ENCODE data around the gene SNX27.
"Not testable (repeated sequence)": the region's sequence is repeated elsewhere in the genome, so short reads cannot be mapped to it uniquely, and the experiment has no call there.

SNX27 gene

DNA sequence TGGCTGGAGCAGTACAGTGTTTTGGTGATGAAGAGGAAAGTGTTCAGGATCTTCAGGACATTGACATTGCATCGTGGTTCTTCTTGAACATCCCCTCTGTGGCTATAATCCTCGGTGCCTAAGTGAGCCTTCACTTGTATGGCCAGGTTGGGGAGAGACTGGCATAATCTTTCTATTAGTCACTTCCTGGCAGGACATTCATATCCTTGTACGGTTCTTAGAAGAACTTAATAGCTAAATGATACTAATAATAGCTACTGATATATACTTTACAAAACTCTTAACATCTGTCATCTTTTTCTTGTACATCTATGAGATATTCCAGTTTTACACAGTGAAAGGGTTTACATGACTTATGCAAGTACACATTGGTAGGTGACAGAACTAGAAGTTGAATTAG is 69.0 kb downstream of the SNX27 start:
- peak; percentile 86 for DNase-seq (ENCODE audit: low read depth)

DNA sequence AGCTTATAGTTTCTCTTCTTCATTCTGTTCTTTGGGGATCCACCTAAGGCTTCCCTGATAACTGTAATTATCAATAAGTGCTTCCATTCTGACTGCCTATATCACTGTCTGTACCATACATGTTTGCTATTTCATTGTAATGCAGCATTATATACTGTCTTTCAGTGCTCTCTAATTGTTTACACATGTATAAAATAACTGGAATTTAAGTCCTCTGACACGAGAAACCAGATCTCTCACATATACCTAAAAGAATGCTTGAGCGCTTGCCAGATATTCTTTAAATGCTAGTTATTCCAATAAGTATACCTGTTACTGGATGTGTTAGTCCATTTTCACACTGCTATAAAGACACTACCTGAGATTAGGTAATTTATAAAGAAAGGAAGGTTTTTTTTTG is 70.1 kb downstream of the SNX27 start:
- no peak for DNase-seq (ENCODE audit: low read depth)
- TF ChIP-seq, protein P1, sequence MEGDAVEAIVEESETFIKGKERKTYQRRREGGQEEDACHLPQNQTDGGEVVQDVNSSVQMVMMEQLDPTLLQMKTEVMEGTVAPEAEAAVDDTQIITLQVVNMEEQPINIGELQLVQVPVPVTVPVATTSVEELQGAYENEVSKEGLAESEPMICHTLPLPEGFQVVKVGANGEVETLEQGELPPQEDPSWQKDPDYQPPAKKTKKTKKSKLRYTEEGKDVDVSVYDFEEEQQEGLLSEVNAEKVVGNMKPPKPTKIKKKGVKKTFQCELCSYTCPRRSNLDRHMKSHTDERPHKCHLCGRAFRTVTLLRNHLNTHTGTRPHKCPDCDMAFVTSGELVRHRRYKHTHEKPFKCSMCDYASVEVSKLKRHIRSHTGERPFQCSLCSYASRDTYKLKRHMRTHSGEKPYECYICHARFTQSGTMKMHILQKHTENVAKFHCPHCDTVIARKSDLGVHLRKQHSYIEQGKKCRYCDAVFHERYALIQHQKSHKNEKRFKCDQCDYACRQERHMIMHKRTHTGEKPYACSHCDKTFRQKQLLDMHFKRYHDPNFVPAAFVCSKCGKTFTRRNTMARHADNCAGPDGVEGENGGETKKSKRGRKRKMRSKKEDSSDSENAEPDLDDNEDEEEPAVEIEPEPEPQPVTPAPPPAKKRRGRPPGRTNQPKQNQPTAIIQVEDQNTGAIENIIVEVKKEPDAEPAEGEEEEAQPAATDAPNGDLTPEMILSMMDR (IDR thresholded peaks at IDR 0.05; ENCODE audit: insufficient read depth, low read depth, low read length, missing control alignments), result no peak

More for the DNA sequence above, 69.0 kb downstream of the SNX27 start:
- TF ChIP-seq, protein P1 (IDR thresholded peaks at IDR 0.05; ENCODE audit: insufficient read depth, low read depth, low read length, missing control alignments), result no peak
- no peak overlapping the region for H3K4me3 ChIP-seq (ENCODE audit: low read length)

DNA sequence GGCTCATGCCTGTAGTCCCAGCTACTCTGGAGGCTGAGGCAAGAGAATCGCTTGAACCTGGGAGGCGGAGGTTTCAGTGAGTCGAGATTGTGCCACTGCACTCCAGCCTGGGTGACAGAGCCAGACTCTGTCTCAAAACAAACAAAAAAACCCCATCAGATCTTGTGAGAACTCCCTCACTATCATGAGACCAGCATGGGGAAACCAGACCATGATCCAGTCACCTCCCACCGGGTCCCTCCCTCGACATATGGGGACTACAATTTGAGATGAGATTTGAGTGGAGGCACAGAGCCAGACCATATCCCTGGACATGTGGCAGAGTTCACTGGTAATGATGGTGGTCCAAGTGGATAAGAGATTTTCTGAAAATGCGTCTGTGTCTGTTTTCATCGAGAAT is 71.1 kb downstream of the SNX27 start:
- H3K4me3 ChIP-seq (ENCODE audit: low read length); DNase-seq (ENCODE audit: low read depth): not testable (repeated sequence)

More for the DNA sequence above, 70.1 kb downstream of the SNX27 start:
- no peak overlapping the region for H3K4me3 ChIP-seq (ENCODE audit: low read length)

DNA sequence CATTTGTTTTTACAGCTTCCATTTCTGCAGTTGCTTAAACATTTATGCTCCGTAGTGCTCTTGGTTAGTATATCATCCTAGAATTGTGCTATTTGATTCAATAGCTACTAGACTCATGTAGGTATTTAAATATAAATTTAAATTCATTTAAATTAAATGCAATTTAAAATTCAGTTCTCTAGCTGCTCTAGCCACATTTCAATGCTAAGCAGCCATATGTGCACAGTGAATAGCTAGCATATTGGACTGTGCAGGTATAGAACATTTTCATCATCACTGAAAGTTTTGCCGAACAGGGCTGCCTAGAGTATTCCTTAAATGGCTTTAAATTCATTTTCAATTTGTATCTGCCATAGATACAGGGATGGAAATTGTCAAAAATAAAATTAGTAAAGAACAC is 72.3 kb downstream of the SNX27 start:
- H3K4me3 ChIP-seq (ENCODE audit: low read length), result no peak overlapping the region
- TF ChIP-seq, protein P1 (IDR thresholded peaks at IDR 0.05; ENCODE audit: insufficient read depth, low read depth, low read length, missing control alignments), result no peak
- DNase-seq (ENCODE audit: low read depth), result no peak

DNA sequence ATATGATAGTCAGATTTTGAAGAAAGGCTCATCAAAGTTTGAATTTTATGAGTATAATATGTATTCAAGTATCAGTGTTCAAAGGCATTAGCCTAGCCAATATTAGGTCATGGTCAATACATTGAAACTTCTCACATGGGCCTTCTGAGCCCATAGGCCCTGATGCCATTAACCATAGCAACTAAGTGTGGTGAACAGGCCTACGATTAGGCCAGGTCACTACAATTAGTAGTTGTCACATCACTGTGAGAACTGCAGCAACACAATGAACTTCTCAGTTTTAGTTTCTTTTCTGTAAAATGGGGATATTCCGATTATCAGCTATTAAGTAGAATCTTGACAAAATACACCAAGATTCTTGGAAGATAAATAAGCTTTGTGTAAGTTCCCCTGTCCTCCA is 74.7 kb downstream of the SNX27 start:
- no peak for DNase-seq (ENCODE audit: low read depth)
- H3K4me3 ChIP-seq (ENCODE audit: low read length), result no peak overlapping the region
- TF ChIP-seq, protein P1 (IDR thresholded peaks at IDR 0.05; ENCODE audit: insufficient read depth, low read depth, low read length, missing control alignments), result no peak

DNA sequence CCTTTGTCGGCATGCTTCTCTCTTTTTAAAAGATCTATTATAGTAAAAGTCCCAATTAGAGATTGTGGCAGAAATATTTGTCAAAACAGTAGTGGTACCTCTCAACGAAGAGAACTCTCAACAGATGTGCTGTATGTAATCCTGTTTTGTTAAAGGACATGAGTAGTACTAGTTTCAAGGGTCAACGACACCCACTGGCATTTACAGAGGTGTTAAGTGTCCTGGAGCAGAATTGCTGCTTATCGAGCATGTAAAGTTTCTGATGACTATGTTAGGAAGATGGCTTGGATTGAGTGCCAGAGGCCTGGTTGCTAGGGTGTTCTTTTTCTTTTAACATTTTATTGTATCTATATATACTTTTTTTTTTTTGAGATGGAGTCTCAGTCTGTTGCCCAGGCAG is 77.6 kb downstream of the SNX27 start:
- DNase-seq (ENCODE audit: low read depth), result no peak
- TF ChIP-seq, protein P1 (IDR thresholded peaks at IDR 0.05; ENCODE audit: insufficient read depth, low read depth, low read length, missing control alignments), result no peak
- no peak overlapping the region for H3K4me3 ChIP-seq (ENCODE audit: low read length)

DNA sequence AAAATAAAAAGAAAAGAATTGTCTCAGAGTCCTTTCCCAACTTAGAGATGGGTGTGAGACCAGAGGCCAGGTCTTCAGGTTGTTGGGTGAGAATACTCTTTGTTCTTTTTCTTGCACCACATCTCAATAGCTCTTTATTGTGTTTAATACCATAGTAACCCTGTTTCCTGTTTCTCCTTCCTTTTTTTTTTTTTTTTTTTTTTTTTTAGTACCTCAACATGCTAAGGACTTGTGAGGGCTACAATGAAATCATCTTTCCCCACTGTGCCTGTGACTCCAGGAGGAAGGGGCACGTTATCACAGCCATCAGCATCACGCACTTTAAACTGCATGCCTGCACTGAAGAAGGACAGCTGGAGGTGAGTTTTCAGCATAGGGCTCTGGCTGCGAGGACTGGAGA is 80.4 kb downstream of the SNX27 start:
- TF ChIP-seq, protein P1 (IDR thresholded peaks at IDR 0.05; ENCODE audit: insufficient read depth, low read depth, low read length, missing control alignments), result no peak
- no peak for DNase-seq (ENCODE audit: low read depth)

More for the DNA sequence above, 80.4 kb downstream of the SNX27 start:
- no peak overlapping the region for H3K4me3 ChIP-seq (ENCODE audit: low read length)

Data from epithelial cell of esophagus (primary cell).